Hindlimb muscle (tissue), 1 donor: Measurements from ENCODE around the gene METRN. TPM values are rescaled to one million over a fixed set of nuclear protein-coding genes. Genes with fewer than 3 reads are reported as not detected.

Source experiments
- DNase-seq: peaks from one replicate; pipeline ENCODE4 v3.0.0-alpha.2; 2013
- polyA plus RNA-seq: library from polyadenylated mRNA; unstranded; fragments of 120-200 nt; gene quantifications from one replicate; pipeline ENCODE4 v1.2.1, GENCODE V29; 2013; ENCODE audit not compliant: insufficient read length

The METRN gene
- polyA plus RNA-seq, 1 donor = 29.2 TPM

GRCh38 chr16:693364-693763, 21.6 kb upstream of the METRN start:
- no peak for DNase-seq

- no peak for DNase-seq
Measured at GRCh38 chr16:693766-694165, 21.2 kb upstream of the METRN start.

- no peak for DNase-seq
Measured at GRCh38 chr16:694187-694862, 20.6 kb upstream of the METRN start.

- DNase-seq = no peak
Measured at GRCh38 chr16:694863-695354, 20.0 kb upstream of the METRN start.

GRCh38 chr16:695355-696089, 19.4 kb upstream of the METRN start:
- DNase-seq = no peak

- no peak for DNase-seq
Measured at GRCh38 chr16:698911-699671, 15.8 kb upstream of the METRN start.

- no peak for DNase-seq
Measured at GRCh38 chr16:700684-701584, 14.0 kb upstream of the METRN start.

GRCh38 chr16:702341-702740, 12.6 kb upstream of the METRN start:
- DNase-seq = no peak

- DNase-seq = no peak
Measured at GRCh38 chr16:703406-703805, 11.5 kb upstream of the METRN start.

- no peak for DNase-seq
Measured at GRCh38 chr16:704047-704446, 10.9 kb upstream of the METRN start.

GRCh38 chr16:704552-705380, 10.2 kb upstream of the METRN start:
- no peak for DNase-seq

- DNase-seq = no peak
Measured at GRCh38 chr16:705431-706188, 9.3 kb upstream of the METRN start, which contains the start of gene FBXL16. TSS of gene FBXL16 (minus strand) at chr16:705801. CDS start at chr16:697405, 8,396 bp downstream.

GRCh38 chr16:706189-707061, 8.5 kb upstream of the METRN start:
- DNase-seq = no peak

GRCh38 chr16:707062-707538, 7.8 kb upstream of the METRN start:
- no peak for DNase-seq

GRCh38 chr16:708019-708418, 6.9 kb upstream of the METRN start:
- no peak for DNase-seq

- no peak for DNase-seq
Measured at GRCh38 chr16:708959-709358, 6.0 kb upstream of the METRN start.

- DNase-seq = no peak
Measured at GRCh38 chr16:709566-710499, 5.1 kb upstream of the METRN start.

GRCh38 chr16:710500-711075, 4.3 kb upstream of the METRN start:
- DNase-seq = no peak
